GM21447 (cell line): Measurements from ENCODE around the gene RNF151.
A peak's percentile ranks its signal among the peaks of the same experiment; 100 is the strongest.

ENCODE experiments used
- ATAC-seq: cut with Tn5 transposase; IDR thresholded peaks from one replicate; pipeline ENCODE4 v1.9.1; 2021; ENCODE audit not compliant: unreplicated experiment

Gene RNF151

DNA sequence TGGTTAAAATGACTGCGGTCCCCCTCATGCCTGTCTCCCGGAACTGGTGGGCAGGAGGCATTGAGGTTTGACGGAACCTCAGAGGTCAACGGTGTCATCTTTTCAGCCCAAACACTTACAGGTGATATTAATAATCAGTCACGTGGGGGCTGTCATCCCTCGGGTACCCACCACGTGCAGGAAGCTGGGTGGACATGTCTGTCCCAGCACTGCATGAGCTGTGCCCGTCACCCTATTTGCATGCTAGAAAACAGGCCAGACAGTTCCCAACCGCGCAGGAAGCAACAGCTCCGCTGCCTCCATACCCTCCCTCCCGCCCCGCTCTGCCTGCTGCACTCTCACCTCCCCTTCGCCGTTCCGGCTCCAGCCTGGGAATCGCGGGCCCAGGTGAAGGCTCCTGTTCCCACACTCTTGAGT lies 24.5 kb downstream of the RNF151 start:
- peak; percentile 40 for ATAC-seq

- ATAC-seq = no peak
Observed at GRCh38 chr16:1991588-1991947, 24.9 kb downstream of the RNF151 start.

DNA sequence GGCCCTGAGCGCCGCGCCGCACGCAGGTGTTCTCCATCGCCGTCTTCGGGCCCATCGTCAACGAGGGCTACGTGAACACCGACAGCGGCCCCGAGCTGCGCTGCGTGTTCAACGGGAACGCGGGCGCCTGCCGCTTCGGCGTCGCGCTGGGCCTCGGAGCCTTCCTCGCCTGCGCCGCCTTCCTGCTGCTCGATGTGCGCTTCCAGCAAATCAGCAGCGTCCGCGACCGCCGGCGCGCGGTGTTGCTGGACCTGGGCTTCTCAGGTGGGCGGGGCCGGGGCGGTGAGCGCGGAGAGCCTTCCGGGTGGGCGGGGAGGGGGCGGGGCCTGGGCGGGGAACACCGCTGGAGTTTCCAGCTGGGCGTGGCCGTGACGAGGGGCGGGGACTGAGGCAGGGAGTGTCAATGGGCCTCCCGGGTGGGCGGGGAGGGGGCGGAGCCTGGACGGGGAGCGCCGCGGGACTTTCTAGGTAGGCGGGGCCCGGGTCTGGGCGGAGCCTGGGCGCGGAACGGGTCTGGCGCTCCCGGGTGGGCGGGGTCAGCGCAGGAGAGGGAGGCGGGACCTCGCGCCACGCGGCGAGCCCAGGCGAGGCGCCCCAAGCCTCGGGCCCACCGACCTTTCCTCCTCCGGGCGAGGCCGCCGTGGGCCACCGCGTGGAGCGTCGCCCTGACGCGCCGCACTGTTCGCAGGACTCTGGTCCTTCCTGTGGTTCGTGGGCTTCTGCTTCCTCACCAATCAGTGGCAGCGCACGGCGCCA lies 25.5 kb downstream of the RNF151 start:
- ATAC-seq = no peak

- ATAC-seq = no peak
Observed at GRCh38 chr16:1992704-1993317, 26.2 kb downstream of the RNF151 start.

GRCh38 chr16:1993731-1994131 lies 27.1 kb downstream of the RNF151 start:
- no peak for ATAC-seq

GRCh38 chr16:1997494-1998359 lies 31.1 kb downstream of the RNF151 start:
- ATAC-seq = no peak

DNA sequence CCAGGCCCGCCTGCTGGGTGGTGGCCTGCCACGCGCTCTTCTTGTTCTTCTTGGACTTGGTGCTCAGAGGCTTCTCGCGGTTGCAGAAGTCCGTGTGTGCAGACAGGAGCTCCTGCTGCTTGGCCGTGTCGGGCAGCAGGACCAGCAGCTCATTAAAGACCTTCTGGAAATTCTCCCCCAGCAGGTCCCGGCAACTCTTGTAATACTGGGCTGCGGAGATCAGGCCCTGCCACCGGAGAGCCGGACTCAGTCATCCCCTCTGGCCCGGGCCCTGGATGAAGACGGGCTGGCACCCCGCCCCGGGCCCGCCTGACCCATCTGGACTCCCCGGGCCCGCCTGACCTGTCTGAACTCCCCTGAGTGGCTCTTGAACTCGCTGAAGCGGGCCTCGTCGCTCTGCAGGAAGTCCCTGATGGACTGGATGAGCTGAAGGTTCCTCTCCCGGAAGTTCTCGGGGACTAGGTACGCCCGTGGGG lies 31.7 kb downstream of the RNF151 start:
- ATAC-seq = no peak

DNA sequence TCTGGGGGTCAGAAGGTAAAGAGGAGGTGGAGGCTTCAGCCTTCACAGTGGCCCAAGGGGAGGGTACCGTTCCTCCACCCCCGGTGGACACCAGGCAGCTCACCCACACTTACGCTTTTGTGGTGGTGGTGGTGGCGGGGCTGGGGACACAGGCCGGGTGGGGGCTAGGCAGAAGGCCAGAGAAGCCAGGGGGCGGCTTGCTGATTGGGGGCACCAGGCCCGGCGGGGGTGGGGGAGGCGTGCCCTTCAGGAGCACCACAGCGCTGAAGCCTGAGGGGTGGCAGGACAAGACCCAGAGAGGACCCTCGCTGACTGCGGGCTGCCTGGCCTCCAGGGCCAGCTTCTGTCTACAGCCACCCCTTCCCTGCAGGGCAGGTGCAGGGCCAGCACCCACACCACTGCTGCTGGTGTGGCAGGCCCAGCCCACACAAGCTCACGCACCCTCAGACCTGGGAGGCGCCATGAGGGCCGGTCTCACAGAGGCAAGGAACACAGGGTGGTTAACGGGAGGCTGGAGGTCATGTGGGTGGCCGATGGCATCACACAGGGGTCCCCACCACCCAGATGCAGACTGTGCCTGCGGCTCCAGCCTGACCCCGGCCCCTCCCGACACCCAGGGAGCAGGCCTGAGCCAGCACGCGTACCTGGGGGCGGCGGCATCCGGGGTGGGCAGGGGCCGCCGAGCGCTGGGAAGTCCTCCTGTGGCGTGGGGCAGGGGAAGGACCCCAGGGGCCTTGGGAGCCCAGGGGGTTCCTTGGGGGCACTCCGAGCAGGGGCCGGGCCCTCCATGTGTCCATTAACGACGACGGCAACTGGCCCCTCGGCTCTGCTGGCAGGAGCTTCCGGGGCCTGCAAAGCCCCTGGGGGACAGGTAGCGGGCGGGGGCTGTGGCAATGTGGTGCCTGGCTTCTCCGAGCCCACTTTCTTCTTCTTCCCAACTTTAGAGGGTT lies 32.5 kb downstream of the RNF151 start:
- ATAC-seq = no peak

GRCh38 chr16:1999866-2000514 lies 33.3 kb downstream of the RNF151 start:
- no peak for ATAC-seq

DNA sequence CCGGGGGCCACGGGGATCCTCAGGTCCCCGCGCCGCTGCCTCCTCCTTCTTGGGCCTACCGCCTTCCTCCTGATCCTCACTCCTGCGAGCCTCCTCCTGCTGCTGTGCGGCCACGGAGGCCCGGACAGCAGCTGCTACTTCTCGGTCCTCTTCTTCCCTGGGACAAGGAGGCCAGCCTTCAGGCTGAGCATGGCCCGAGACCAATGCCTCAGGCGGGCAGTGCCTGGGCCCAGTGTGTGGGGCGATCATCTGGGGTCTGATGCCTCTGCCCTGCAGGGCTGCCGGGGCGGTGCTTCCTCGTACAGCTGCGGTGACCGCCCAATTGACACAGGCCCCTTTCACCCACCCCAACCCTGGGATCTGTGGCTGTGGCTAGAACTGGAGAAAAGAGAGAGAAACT lies 34.4 kb downstream of the RNF151 start:
- no peak for ATAC-seq

DNA sequence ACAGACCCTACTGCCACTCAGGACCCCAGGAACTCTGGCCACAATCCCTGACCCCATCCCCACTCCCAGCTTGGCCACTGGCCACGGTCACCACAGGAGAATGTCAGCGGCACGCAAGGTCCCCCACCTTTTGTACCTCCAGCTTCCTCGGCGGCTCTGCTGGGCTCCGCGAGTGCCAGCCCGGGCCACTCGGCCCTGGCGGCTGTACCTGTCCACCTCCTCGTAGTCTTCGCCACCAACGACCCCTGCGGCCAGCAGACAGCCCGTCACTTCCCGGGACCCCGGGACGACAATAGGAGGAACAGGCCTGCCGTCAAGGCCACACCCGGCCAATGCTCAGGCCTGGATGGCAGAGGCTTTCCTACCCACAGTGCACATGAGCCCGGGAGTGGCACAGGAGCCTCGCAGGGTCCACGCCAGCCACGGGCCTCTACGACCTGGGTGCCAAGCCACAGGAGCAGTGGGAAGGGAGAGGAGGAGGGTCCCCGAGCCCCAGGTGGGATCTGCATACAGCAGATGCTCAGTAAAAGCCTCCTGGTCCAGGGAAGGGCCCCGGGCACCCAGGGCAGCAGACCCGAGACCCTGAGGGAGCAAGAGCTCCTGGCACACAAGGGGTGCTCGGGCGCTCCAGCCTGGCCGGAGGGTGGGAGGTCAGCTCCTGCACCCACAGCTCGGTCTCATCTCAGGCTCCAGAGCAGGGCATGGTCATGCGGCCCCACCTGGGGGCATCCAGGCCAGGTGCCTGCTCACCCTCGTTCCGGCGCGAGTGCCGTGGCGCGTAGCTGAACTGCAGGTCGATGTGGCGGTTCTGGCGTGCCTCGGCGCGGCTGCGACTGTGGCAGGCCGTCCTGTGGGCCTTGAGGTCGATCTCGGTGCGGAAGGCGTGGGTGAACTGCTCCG lies 35.0 kb downstream of the RNF151 start:
- ATAC-seq = no peak

GRCh38 chr16:2002406-2003230 lies 36.0 kb downstream of the RNF151 start:
- ATAC-seq = no peak

GRCh38 chr16:2003231-2003826 lies 36.7 kb downstream of the RNF151 start:
- ATAC-seq = no peak

- ATAC-seq = no peak
Observed at GRCh38 chr16:2003827-2004641, 37.4 kb downstream of the RNF151 start.

DNA sequence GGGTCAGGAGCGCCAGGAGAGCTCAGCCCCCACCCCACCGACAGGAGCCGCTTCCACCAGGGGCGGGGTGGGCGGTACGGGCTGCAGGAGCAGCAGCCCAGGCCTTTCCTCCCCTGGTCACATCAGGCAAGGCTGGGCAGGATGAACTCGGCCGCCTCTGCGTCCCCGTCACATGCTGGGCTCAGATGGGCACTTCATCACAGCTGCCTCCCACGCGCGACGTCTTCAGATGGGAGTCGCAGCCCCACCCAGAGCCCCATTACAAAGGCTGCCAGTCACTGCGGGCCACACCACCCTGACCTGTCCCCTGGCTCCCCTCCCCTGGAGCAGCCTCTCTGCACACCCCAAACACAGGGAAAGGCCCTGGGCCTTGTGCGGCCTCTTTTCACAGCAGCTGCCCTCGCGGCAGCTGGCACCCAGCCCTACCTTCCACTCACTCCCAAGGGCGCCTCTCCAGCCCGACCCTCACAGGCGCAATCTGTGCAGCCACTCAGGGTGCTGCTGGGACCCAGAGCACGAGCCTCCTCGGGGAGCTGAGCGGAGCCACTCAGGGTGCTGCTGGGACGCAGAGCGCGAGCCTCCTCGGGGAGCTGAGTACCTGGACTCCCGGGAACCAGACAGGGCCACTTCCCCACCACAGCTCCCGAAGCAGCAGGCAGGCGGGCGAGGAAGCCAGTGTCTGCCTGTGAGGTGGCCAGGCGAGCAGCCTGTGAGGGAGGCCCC lies 38.3 kb downstream of the RNF151 start:
- ATAC-seq = no peak

GRCh38 chr16:2005646-2006045 lies 39.0 kb downstream of the RNF151 start:
- ATAC-seq = no peak
